Activated effector memory CD4-positive, alpha-beta T cell treated with Interleukin-2 at 50 U/mL for 16 hours (primary cell): ENCODE results near the gene ADISSP.

Experiments used
- DNase-seq: peaks from one replicate; pipeline ENCODE4 v3.0.0-alpha.2; 2020

The ADISSP gene

DNA sequence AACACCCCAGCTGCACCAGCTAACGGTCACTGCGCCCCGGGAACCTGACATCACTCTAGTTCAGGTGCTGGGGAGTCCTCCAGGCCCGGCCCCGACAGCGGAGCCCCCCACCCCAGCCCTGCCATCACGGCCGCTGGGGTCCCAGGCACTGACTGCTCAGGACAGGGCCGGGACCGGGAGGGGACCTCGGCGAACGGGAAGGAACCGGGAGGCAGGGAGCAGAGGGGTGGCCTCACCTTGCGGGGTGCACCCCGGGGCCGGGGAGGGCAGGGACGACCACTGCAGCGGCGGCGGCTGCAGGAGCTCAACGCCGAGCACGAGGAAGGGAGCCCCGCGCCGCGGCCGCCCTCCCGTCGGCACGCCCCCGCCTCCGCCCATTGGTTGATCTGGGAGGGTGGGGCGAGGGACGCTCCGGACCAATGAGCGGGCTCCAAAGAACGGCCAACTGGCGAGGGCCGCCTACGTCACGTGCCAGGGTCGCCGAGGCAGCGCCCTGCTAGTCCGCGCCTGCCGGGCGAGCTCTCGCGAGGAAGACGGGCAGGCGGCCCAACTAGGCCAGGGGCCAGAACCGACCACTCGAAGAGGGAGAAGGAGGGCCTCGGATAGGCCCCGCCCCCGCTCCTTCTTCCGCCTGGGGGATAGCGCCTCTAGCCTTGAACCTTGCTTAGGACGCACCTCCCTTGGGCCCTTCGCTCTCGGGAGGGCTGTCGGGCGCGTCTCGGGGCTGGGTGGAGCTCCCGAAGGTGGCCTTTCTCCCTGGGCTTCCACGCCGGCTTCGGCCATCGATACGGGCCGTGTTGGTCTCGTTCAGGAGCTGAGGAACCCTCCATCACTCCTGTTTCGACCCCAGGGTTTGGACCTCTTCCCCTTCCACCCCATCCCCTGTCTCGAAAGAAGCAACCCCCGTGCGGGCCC is at the start of gene ADISSP:
Gene ADISSP (minus strand): TSS at position 327 of the 915 bp plus-strand sequence. CDS start 7,653 bp downstream, outside the sequence.
- DNase-seq: peak; percentile 96

DNA sequence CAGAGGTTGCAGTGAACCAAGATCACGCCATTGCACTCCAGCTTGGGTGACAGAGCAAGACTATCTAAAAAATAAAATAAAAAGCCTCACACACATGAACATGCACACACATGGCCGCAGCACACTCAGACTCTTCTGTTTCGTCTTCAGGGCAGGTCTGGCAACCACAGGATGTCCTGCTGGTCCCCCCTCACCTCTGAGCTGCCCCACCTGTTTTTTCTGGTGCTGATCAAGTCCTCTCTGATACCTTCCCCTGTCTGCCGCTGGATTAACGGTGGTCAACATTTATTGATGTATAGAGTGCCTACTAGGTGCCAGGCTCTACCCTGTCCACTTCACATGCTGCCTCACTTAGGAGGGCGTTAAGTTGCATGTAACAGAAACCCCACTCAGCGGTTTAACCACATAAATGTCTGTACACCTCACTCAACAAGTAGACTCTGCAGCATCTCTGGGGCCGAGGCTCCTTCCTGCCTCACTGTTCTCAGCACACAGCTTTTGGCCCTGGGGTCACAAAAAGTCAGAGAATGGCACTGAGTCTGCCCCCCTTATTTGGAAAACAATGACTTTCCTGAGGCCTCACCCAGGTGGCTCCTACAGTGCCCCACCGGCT is 48.3 kb upstream of the ADISSP start:
- DNase-seq: peak; percentile 41

GRCh38 chr20:3814928-3815495 is 47.5 kb upstream of the ADISSP start:
- no peak for DNase-seq

DNA sequence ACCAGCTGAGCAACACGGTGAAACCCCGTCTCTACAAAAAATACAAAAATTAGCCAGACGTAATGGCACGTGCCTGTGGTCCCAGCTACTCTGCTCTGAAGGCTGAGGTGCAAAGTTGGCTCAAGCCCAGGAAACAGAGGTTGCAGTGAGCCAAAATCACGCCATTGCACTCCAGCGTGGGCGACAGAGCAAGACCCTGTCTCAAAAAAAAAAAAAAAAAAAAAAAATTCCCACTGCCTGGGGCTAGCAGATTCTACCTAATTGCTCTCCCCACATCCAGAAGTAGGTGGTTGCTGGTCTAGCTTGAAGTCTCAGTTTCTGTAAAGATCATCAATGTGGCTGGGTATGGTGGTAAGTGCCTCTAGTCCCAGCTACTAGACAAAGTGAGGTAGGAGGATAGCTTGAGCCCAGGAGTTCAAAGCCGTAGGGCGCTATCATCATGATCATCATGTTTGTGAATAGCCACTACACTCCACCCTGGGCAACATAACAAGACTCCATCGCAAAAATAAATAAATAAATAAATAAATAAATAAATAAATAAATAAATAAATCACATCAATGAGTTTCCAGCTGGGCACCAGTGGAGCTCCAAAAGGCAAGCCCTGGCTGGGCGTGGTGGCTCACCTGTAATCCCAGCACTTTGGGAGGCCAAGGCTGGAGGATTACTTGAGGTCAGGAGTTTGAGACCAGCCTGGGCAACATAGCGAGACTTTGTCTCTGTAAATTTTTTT is 46.5 kb upstream of the ADISSP start:
- no peak for DNase-seq

GRCh38 chr20:3812975-3813847 is 45.7 kb upstream of the ADISSP start:
- no peak for DNase-seq

DNA sequence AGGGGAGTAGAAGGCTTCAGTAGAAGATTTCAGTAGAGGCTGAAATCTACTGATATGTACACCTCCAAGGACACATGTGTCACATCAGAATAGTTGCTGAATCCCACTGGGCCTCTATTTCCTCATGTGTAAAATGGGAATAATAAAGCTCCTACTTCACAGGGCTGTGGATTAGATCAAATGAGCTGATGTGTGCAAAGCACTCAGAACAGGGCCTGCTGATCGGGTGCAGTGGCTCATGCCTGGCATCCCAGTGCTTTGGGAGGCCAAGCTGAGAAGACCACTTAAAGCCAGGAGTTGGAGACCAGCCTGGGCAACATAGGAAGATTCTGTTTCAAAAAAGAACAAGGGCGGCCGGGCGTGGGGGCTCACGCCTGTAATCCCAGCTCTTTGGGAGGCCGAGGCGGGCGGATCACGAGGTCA is 44.7 kb upstream of the ADISSP start:
- no peak for DNase-seq

GRCh38 chr20:3811467-3812258 is 44.1 kb upstream of the ADISSP start:
- DNase-seq: peak; percentile 97

DNA sequence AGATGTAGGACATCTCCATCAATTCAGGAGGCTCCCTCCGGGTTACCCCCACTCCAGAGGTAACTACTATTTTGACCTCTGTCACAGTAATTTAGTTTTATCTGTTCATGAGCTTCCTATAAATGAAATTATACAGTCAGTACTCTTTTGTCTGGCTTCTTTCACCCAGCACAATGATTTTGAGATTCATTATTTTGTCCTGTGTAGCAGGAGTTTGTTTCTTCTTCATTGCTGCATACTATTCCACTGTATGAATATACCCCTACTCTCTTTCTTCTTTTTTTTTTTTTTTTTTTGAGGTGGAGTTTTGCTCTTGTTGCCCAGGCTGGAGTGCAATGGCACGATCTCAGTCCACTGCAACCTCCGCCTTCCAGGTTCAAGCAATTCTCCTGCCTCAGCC is 41.0 kb upstream of the ADISSP start:
- DNase-seq: no peak

- DNase-seq: no peak
Observed at GRCh38 chr20:3804781-3805180, 37.2 kb upstream of the ADISSP start.

GRCh38 chr20:3804254-3804751 is 36.8 kb upstream of the ADISSP start:
- no peak for DNase-seq

- DNase-seq: no peak
Observed at GRCh38 chr20:3803854-3804253, 36.3 kb upstream of the ADISSP start.

DNA sequence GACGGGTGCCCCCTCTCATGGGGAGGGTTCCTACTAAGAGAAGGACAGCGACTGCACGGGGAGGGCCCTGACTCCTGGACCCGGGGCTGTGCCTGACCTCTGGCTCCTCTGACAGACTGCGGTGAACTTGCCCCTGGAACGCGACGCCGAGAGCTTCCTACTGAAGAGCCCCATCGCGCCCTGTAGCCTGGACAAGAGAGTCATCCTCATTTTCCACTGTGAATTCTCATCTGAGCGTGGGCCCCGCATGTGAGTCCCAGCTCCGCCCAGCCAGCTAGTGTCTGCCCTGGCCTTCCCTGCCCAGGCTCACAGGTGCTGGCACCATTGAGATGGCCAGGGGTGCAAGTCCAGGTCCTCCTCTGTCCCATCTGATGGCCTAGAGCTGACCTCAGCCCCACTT is 35.7 kb upstream of the ADISSP start:
- no peak for DNase-seq

- DNase-seq: no peak
Observed at GRCh38 chr20:3802524-3803239, 35.1 kb upstream of the ADISSP start.

DNA sequence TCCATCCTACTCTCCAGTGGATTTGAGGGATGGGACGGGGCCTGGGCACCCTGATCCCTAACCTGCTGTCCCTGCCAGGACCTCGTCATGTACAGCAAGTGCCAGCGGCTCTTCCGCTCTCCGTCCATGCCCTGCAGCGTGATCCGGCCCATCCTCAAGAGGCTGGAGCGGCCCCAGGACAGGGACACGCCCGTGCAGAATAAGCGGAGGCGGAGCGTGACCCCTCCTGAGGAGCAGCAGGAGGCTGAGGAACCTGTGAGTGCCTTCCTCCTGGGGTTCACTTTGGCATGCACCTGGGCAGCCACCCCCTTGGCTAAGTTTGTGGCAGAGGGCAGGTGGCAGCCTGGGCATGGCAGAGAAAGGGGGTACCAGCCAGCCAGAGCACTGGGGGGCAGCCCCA is 34.3 kb upstream of the ADISSP start:
- no peak for DNase-seq

GRCh38 chr20:3801299-3801698 is 33.7 kb upstream of the ADISSP start:
- no peak for DNase-seq

GRCh38 chr20:3800878-3801260 is 33.3 kb upstream of the ADISSP start:
- DNase-seq: no peak

GRCh38 chr20:3800256-3800877 is 32.8 kb upstream of the ADISSP start:
- DNase-seq: no peak

DNA sequence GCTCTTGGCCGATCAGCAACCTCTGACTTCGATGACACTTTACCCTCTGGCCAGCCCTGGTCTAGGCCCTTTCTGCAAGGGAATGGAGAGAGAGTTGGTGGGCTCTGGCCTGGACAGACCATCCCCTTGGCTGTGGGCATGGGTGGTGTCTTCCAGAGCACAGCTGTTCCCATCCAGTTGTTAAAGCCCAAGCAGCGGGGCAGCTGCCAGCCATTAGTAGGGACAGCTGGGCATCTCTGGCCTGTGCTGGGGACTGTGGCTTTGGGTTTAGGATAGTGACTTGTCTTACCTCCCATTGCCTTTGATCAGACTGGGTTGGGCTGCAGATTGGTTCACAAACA is 31.3 kb upstream of the ADISSP start:
- DNase-seq: no peak

- DNase-seq: no peak
Observed at GRCh38 chr20:3798373-3798768, 30.8 kb upstream of the ADISSP start.
